ENCODE results near the gene UBAC2. TPM values are rescaled to one million over a fixed set of nuclear protein-coding genes. Genes with fewer than 3 reads are reported as not detected.

The UBAC2 gene
- total RNA-seq, 1 experiment from 2014 or later = 45.8 TPM

DNA sequence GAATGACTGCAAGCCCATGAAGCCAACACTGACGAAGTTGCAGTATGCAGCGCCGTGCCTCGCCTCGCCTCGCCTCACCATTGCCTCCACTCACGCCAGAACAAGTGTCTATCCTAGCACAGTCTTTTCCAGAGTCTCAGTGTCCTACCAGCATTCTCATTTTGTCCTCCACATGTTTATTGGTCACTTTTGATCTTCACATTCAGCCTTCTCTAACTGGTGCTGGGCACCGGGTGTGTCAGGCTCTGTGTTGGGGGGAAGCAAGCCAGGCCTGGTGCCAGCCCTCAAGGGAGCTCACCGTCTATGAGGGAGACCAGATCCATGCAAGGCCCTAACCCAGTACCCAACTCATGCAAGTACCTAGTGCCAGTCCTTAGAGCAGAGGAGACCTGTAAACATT, 176.3 kb downstream of the UBAC2 start:
- intact Hi-C loops (cut with micrococcal nuclease; ENCODE audit: unreplicated experiment) = no loop called here
- ChIA-PET CTCF (no interaction called here), POLR2A (ENCODE audit: low non-redundant PET) (no interaction called here)
- Histone ChIP-seq H3K27ac (ENCODE audit: low read depth, low read length, poor library complexity, severe bottlenecking) (no peak overlapping the region), H3K4me1 (ENCODE audit: insufficient read depth, low read length, poor library complexity, severe bottlenecking) (no peaks in the 10 kb centered on the region), H3K27me3 (replicated peaks; ENCODE audit: insufficient read depth, low read depth, low read length, poor library complexity) (no peaks in the 10 kb centered on the region), H3K9me3 (ENCODE audit: low read depth, low read length, poor library complexity, severe bottlenecking) (no peaks in the 10 kb centered on the region), H3K4me3 (ENCODE audit: low read depth, low read length, poor library complexity, severe bottlenecking) (no peak overlapping the region), H3K36me3 (ENCODE audit: insufficient read depth, low read length, poor library complexity, severe bottlenecking) (no peaks in the 10 kb centered on the region)
- no TSS peak for BruUV-seq (replicated peaks)
- TF ChIP-seq, protein P1, sequence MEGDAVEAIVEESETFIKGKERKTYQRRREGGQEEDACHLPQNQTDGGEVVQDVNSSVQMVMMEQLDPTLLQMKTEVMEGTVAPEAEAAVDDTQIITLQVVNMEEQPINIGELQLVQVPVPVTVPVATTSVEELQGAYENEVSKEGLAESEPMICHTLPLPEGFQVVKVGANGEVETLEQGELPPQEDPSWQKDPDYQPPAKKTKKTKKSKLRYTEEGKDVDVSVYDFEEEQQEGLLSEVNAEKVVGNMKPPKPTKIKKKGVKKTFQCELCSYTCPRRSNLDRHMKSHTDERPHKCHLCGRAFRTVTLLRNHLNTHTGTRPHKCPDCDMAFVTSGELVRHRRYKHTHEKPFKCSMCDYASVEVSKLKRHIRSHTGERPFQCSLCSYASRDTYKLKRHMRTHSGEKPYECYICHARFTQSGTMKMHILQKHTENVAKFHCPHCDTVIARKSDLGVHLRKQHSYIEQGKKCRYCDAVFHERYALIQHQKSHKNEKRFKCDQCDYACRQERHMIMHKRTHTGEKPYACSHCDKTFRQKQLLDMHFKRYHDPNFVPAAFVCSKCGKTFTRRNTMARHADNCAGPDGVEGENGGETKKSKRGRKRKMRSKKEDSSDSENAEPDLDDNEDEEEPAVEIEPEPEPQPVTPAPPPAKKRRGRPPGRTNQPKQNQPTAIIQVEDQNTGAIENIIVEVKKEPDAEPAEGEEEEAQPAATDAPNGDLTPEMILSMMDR (conservative IDR thresholded peaks at IDR 0.05; ENCODE audit: low read depth, low read length) = no peak
- TF ChIP-seq EZH2 (IDR thresholded peaks at IDR 0.05; ENCODE audit: borderline replicate concordance, low read depth, low read length, poor library complexity, severe bottlenecking) = no peak
- DNase-seq (ENCODE audit: low spot score) = no peak

DNA sequence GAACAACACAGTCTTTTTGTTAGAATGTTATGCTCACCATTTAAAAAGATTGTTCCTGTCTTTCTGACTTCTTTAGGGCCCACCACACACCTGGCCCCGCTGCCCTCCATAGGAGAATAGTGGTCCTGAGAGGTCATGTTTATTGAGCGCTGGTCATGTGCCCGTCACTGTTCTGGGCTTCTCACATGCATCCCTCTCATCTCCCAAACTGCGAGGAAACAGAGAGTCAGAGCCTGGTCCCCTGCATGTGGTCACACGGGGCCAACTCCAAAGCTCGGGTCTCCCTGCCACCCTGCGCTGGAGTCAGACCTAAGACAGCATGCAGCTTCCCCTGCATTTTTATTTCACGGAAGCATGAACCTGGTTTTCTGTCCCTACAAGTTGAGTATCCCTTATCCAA, 177.0 kb downstream of the UBAC2 start:
- no peaks in the 10 kb centered on the region for H3K27me3 ChIP-seq (replicated peaks; ENCODE audit: insufficient read depth, low read depth, low read length, poor library complexity)
- ChIA-PET POLR2A (ENCODE audit: low non-redundant PET) (no interaction called here), CTCF (no interaction called here)
- H3K4me1 ChIP-seq (ENCODE audit: insufficient read depth, low read length, poor library complexity, severe bottlenecking) = no peaks in the 10 kb centered on the region
- no peak for DNase-seq (ENCODE audit: low spot score)
- H3K27ac ChIP-seq (ENCODE audit: low read depth, low read length, poor library complexity, severe bottlenecking) = no peak overlapping the region
- TF ChIP-seq, protein P1 (conservative IDR thresholded peaks at IDR 0.05; ENCODE audit: low read depth, low read length) = no peak
- no peak for TF ChIP-seq EZH2 (IDR thresholded peaks at IDR 0.05; ENCODE audit: borderline replicate concordance, low read depth, low read length, poor library complexity, severe bottlenecking)
- H3K4me3 ChIP-seq (ENCODE audit: low read depth, low read length, poor library complexity, severe bottlenecking) = no peak overlapping the region
- no peaks in the 10 kb centered on the region for H3K9me3 ChIP-seq (ENCODE audit: low read depth, low read length, poor library complexity, severe bottlenecking)
- no peaks in the 10 kb centered on the region for H3K36me3 ChIP-seq (ENCODE audit: insufficient read depth, low read length, poor library complexity, severe bottlenecking)
- BruUV-seq (replicated peaks) = no TSS peak
- intact Hi-C loops (cut with micrococcal nuclease; ENCODE audit: unreplicated experiment) = no loop called here

DNA sequence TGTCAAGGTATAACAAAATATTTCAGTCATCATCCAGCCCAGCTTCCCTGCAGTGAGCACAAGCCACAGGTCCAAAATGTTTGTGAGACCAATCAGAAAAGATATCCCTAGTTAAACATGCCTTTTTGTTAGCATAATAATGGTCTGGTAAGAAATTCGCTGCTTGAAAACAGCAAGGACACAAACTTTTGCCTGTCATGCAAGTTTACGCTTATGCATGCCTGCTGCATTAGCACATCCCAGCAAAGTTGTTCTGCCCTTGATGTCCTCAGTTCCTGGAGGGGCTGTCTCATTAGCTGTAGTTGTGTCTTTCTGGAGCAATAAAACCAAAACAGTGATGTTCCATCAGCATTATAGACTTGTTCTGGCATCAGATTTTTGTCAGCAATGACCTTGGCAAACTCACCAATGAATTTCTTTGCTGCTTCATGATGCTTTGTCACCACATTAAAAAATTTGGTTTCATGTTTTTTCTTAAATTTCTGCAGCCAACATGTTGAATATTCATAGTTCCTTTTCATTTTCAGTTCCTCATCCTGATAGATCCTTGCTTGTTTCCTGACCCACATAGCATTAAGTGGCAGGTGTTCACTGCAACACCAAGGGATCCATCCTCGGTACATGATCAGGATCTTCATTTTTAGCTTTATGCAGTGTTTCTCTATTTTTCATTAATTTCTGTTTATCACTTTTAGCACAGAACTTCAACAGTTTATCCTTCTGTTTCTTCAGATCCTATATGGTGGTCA, 178.5 kb downstream of the UBAC2 start:
- Histone ChIP-seq H3K27me3 (replicated peaks; ENCODE audit: insufficient read depth, low read depth, low read length, poor library complexity) (no peaks in the 10 kb centered on the region), H3K36me3 (ENCODE audit: insufficient read depth, low read length, poor library complexity, severe bottlenecking) (no peaks in the 10 kb centered on the region), H3K9me3 (ENCODE audit: low read depth, low read length, poor library complexity, severe bottlenecking) (no peaks in the 10 kb centered on the region), H3K27ac (ENCODE audit: low read depth, low read length, poor library complexity, severe bottlenecking) (no peak overlapping the region), H3K4me1 (ENCODE audit: insufficient read depth, low read length, poor library complexity, severe bottlenecking) (no peaks in the 10 kb centered on the region), H3K4me3 (ENCODE audit: low read depth, low read length, poor library complexity, severe bottlenecking) (no peak overlapping the region)
- BruUV-seq (replicated peaks) = no TSS peak
- DNase-seq (ENCODE audit: low spot score) = no peak
- no peak for TF ChIP-seq EZH2 (IDR thresholded peaks at IDR 0.05; ENCODE audit: borderline replicate concordance, low read depth, low read length, poor library complexity, severe bottlenecking)
- TF ChIP-seq, protein P1 (conservative IDR thresholded peaks at IDR 0.05; ENCODE audit: low read depth, low read length) = no peak
- POLR2A ChIA-PET (ENCODE audit: low non-redundant PET) = no interaction called here
- CTCF ChIA-PET = no interaction called here
- intact Hi-C loops (cut with micrococcal nuclease; ENCODE audit: unreplicated experiment) = no loop called here
